ENCODE data around the gene TRIP12.

GRCh38 chr2:229970406-229970805, 48.6 kb upstream of the TRIP12 start:
- no peak for TF ChIP-seq BHLHE40 (IDR thresholded peaks at IDR 0.05; ENCODE audit: borderline replicate concordance)
- TF ChIP-seq SP1 (IDR thresholded peaks at IDR 0.05): no peak
- no peak for TF ChIP-seq PKNOX1 (IDR thresholded peaks at IDR 0.05)
- no peak for TF ChIP-seq FOXA1 (IDR thresholded peaks at IDR 0.05)
- TF ChIP-seq FOXK2 (IDR thresholded peaks at IDR 0.05): no peak
- no peak for TF ChIP-seq CTBP1 (IDR thresholded peaks at IDR 0.05; ENCODE audit: borderline replicate concordance)
- TF ChIP-seq HDGF (IDR thresholded peaks at IDR 0.05; ENCODE audit: borderline replicate concordance): no peak
- TF ChIP-seq L3MBTL2 (conservative IDR thresholded peaks at IDR 0.05): no peak
- no peak for TF ChIP-seq LEF1 (IDR thresholded peaks at IDR 0.05; ENCODE audit: borderline replicate concordance)
- no peak for TF ChIP-seq FOXM1 (IDR thresholded peaks at IDR 0.05; ENCODE audit: borderline replicate concordance)
- TF ChIP-seq NFRKB (IDR thresholded peaks at IDR 0.05): no peak
- TF ChIP-seq ELF4 (IDR thresholded peaks at IDR 0.05): no peak
- TF ChIP-seq TARDBP (IDR thresholded peaks at IDR 0.05): no peak
- TF ChIP-seq SUZ12 (IDR thresholded peaks at IDR 0.05): no peak

Measured in HEK293T (cell line).